ENCODE results near the gene SYT13. TPM values are rescaled to one million over a fixed set of nuclear protein-coding genes. Genes with fewer than 3 reads are reported as not detected.

SYT13 gene
- total RNA-seq, 4 donors from 2014 or later, result 0.21 to 0.44 TPM; not detected in 2

GRCh38 chr11:45245218-45246045 lies 40.7 kb downstream of the SYT13 start:
- H3K9me3 ChIP-seq, result no peaks in the 10 kb centered on the region
- no peak for DNase-seq (ENCODE audit: low spot score in 2 of 2)
- no peaks in the 10 kb centered on the region for H3K36me3 ChIP-seq
- H3K4me1 ChIP-seq, result no peaks in the 10 kb centered on the region
- no peak overlapping the region for H3K4me3 ChIP-seq
- 81 to 83% methylated on average over 8 of the region's 8 CpGs for WGBS, 2 donors
- TF ChIP-seq POLR2A (IDR thresholded peaks at IDR 0.05) (no peak), EP300 (IDR thresholded peaks at IDR 0.05) (no peak), CTCF (IDR thresholded peaks at IDR 0.05) (no peak)
- H3K27me3 ChIP-seq, result no peaks in the 10 kb centered on the region
- no peak overlapping the region for H3K27ac ChIP-seq

- Histone ChIP-seq H3K9me3 (peaks cover 0 to 10% (median 2%) of the 10 kb centered on the region in 4 donors), H3K4me1 (no peaks in the 10 kb centered on the region), H3K27ac (no peak overlapping the region), H3K36me3 (no peaks in the 10 kb centered on the region), H3K27me3 (no peaks in the 10 kb centered on the region), H3K4me3 (no peak overlapping the region)
- no peak for DNase-seq (ENCODE audit: low spot score in 2 of 2)
- whole genome bisulfite sequencing, 2 donors, result 77 to 92% methylated on average over 6 to 12 of the region's 12 CpGs
- TF ChIP-seq EP300 (IDR thresholded peaks at IDR 0.05) (no peak), POLR2A (IDR thresholded peaks at IDR 0.05) (no peak), CTCF (IDR thresholded peaks at IDR 0.05) (no peak)
Observed at GRCh38 chr11:45243967-45244366, 42.2 kb downstream of the SYT13 start.

- no peak overlapping the region for H3K27ac ChIP-seq
- H3K9me3 ChIP-seq, result peaks cover 0 to 10% (median 2%) of the 10 kb centered on the region in 4 donors
- H3K27me3 ChIP-seq, result no peaks in the 10 kb centered on the region
- H3K4me3 ChIP-seq, result no peak overlapping the region
- TF ChIP-seq POLR2A (IDR thresholded peaks at IDR 0.05), result no peak
- no peak for TF ChIP-seq CTCF (IDR thresholded peaks at IDR 0.05)
- no peak for TF ChIP-seq EP300 (IDR thresholded peaks at IDR 0.05)
- WGBS, 2 donors, result 100% methylated on average over 1 of the region's 1 CpG
- no peaks in the 10 kb centered on the region for H3K4me1 ChIP-seq
- H3K36me3 ChIP-seq, result no peaks in the 10 kb centered on the region
- DNase-seq (ENCODE audit: low spot score in 2 of 2), result no peak
Observed at GRCh38 chr11:45239733-45240132, 46.4 kb downstream of the SYT13 start.

- H3K27ac ChIP-seq, result no peak overlapping the region
- 48 to 58% methylated on average over 3 of the region's 3 CpGs for WGBS, 2 donors
- TF ChIP-seq POLR2A (IDR thresholded peaks at IDR 0.05) (no peak), EP300 (IDR thresholded peaks at IDR 0.05) (no peak)
- no peak overlapping the region for H3K4me3 ChIP-seq
- no peaks in the 10 kb centered on the region for H3K27me3 ChIP-seq
- H3K4me1 ChIP-seq, result no peaks in the 10 kb centered on the region
- no peak for DNase-seq (ENCODE audit: low spot score in 2 of 2)
- H3K9me3 ChIP-seq, result peaks cover 0 to 10% (median 2%) of the 10 kb centered on the region in 4 donors
- no peaks in the 10 kb centered on the region for H3K36me3 ChIP-seq
Observed at GRCh38 chr11:45238724-45239123, 47.4 kb downstream of the SYT13 start.

GRCh38 chr11:45237711-45238315 lies 48.3 kb downstream of the SYT13 start:
- Histone ChIP-seq H3K36me3 (no peaks in the 10 kb centered on the region), H3K27me3 (no peaks in the 10 kb centered on the region), H3K27ac (no peak overlapping the region), H3K4me3 (no peak overlapping the region), H3K4me1 (peaks cover 0 to 4% (median 0%) of the 10 kb centered on the region in 4 donors), H3K9me3 (peaks cover 0 to 10% (median 2%) of the 10 kb centered on the region in 4 donors)
- TF ChIP-seq POLR2A (IDR thresholded peaks at IDR 0.05), result no peak
- no peak for TF ChIP-seq CTCF (IDR thresholded peaks at IDR 0.05)
- no peak for TF ChIP-seq EP300 (IDR thresholded peaks at IDR 0.05)
- DNase-seq (ENCODE audit: low spot score in 2 of 2), result no peak
- WGBS, 2 donors, result 59 to 60% methylated on average over 4 of the region's 4 CpGs

All from tibial nerve (tissue), 4 donors.